SK-N-MC (cell line): ENCODE data around the gene AKIRIN1.

Experiments used
- EZH2 ChIP-seq: fragments of 200-600 bp; sonication (generic); IDR thresholded peaks from one replicate; pipeline ENCODE4 v1.6.1; 2017; ENCODE audit warnings: antibody characterized with exemption
- FOXP2 ChIP-seq: optimal IDR thresholded peaks from 2 replicates; pipeline ENCODE3; 2011; ENCODE audit warnings: mild to moderate bottlenecking, moderate library complexity; ENCODE audit not compliant: insufficient read depth; ENCODE audit errors: extremely low read length, control extremely low read depth
- POLR2AphosphoS5 ChIP-seq: IDR thresholded peaks from 2 replicates; pipeline ENCODE4 v1.6.1; 2012; ENCODE audit warnings: mild to moderate bottlenecking, low read depth, low read length, borderline replicate concordance

- TF ChIP-seq FOXP2 (no peak), EZH2 (no peak), POLR2AphosphoS5 (no peak)
Measured at GRCh38 chr1:38958967-38959366, 32.1 kb upstream of the AKIRIN1 start.
